ENCODE results near the gene MAGI2.

MAGI2 gene

DNA sequence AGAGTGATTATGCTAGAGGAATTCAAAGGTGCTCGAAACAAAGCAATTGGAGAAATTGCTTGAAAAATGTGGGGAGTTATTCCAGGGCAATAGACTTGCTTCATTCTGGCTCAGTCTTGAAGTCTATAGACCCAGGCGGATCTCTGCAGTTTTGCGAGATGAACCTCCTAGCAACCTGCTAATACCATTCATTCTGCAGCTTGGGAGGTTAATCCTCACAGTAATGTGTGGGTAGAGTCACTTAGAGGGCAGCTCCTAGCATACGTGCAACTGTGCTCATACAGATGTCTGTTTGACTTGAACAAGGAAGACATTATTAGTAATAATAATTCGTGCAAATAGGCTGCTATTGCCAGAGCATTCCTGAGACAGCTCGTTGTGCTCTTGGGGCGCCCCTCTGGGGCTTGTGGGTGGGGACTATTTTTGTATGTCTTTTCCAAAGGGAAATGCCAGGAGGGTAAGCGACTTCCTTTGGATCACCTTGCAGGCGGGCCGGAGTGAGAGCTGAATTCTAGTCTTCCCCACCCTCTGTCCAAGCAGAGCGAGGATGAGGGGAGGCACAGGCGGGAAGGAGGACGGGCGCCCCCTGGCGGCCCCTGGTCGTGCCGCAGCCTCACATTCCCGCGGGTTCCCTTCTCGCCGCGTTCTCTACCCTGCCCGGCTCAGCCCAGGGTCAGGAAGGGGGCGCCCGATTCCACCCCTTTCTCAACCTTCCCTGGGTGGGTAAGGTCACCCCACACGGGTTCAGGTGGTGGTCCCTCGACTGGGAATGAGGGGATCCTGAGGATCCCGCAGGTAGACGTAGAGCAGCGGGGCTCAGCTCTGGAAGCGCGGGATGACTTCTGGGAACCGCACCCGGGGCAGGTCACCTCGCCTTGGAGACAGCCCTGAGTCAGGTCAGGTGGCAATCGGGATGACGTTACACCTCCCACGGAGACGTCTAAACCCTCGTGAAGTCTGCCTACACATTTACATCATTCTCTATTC, 1413.4 kb downstream of the MAGI2 start:
- TF ChIP-seq, protein P1, sequence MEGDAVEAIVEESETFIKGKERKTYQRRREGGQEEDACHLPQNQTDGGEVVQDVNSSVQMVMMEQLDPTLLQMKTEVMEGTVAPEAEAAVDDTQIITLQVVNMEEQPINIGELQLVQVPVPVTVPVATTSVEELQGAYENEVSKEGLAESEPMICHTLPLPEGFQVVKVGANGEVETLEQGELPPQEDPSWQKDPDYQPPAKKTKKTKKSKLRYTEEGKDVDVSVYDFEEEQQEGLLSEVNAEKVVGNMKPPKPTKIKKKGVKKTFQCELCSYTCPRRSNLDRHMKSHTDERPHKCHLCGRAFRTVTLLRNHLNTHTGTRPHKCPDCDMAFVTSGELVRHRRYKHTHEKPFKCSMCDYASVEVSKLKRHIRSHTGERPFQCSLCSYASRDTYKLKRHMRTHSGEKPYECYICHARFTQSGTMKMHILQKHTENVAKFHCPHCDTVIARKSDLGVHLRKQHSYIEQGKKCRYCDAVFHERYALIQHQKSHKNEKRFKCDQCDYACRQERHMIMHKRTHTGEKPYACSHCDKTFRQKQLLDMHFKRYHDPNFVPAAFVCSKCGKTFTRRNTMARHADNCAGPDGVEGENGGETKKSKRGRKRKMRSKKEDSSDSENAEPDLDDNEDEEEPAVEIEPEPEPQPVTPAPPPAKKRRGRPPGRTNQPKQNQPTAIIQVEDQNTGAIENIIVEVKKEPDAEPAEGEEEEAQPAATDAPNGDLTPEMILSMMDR (conservative IDR thresholded peaks at IDR 0.05; ENCODE audit: low read length): peak; percentile 64
- TF ChIP-seq EZH2phosphoT487 (IDR thresholded peaks at IDR 0.05; ENCODE audit: borderline replicate concordance): no peak
- H3K9me2 ChIP-seq (replicated peaks; ENCODE audit: low read depth, low read length): no peaks in the 10 kb centered on the region
- H3K9ac ChIP-seq (ENCODE audit: low read depth, low read length, poor library complexity, severe bottlenecking): no peak overlapping the region
- no peak overlapping the region for H3K4me2 ChIP-seq (ENCODE audit: low read depth, low read length, poor library complexity, severe bottlenecking)
- H3K4me1 ChIP-seq (ENCODE audit: insufficient read depth, low read length, poor library complexity, severe bottlenecking): no peaks in the 10 kb centered on the region
- no peak overlapping the region for H3K4me3 ChIP-seq (ENCODE audit: low read length, poor library complexity, severe bottlenecking)
- no peaks in the 10 kb centered on the region for H3F3A ChIP-seq (ENCODE audit: low read depth)
- H2AFZ ChIP-seq (ENCODE audit: low read length): no peak overlapping the region
- no peaks in the 10 kb centered on the region for H3K36me3 ChIP-seq (ENCODE audit: insufficient read depth, low read length)
- no peaks in the 10 kb centered on the region for H3K79me2 ChIP-seq (ENCODE audit: insufficient read depth, low read length)
- H3K27me3 ChIP-seq (ENCODE audit: insufficient read depth, low read length, poor library complexity, severe bottlenecking): no peaks in the 10 kb centered on the region
- no peaks in the 10 kb centered on the region for H4K20me1 ChIP-seq (ENCODE audit: insufficient read depth, low read length, poor library complexity, severe bottlenecking)
- no peaks in the 10 kb centered on the region for H3K9me3 ChIP-seq (ENCODE audit: insufficient read depth, low read depth, low read length)

DNA sequence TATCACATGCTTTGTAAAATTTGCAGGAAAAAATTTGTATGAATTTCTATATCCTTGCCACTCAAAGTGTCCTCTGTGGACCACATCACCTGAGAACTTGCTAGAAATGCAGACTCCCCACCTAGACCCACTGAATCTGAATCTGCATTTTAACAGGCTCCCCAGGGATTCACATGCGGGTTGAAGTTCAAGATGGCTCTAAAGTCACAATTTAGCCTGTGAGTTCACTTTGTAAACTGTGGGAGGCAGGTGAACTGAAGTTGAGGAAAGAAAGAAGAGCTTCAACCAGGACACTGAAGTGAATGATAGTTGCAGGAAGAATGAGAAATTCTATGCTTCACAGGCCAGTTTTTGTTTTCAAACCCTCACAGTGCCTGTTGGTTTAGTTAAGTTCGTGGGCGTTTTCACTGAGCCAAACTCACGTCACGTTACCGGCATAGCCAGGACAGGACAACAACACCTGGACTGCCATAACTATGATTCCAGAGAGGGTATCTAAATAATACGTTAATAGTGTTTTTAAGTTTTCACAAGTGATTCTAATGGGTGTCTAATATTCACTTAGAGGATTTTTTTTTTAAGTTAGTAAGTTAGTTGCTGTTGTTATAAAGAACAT, 1414.9 kb downstream of the MAGI2 start:
- Histone ChIP-seq H3K36me3 (ENCODE audit: insufficient read depth, low read length) (no peaks in the 10 kb centered on the region), H3K4me3 (ENCODE audit: low read length, poor library complexity, severe bottlenecking) (no peak overlapping the region), H3K9me2 (replicated peaks; ENCODE audit: low read depth, low read length) (no peaks in the 10 kb centered on the region), H3F3A (ENCODE audit: low read depth) (no peaks in the 10 kb centered on the region), H4K20me1 (ENCODE audit: insufficient read depth, low read length, poor library complexity, severe bottlenecking) (no peaks in the 10 kb centered on the region), H3K4me1 (ENCODE audit: insufficient read depth, low read length, poor library complexity, severe bottlenecking) (no peaks in the 10 kb centered on the region), H3K79me2 (ENCODE audit: insufficient read depth, low read length) (no peaks in the 10 kb centered on the region), H3K27me3 (ENCODE audit: insufficient read depth, low read length, poor library complexity, severe bottlenecking) (no peaks in the 10 kb centered on the region), H3K9me3 (ENCODE audit: insufficient read depth, low read depth, low read length) (no peaks in the 10 kb centered on the region), H3K4me2 (ENCODE audit: low read depth, low read length, poor library complexity, severe bottlenecking) (no peak overlapping the region), H2AFZ (ENCODE audit: low read length) (no peak overlapping the region), H3K9ac (ENCODE audit: low read depth, low read length, poor library complexity, severe bottlenecking) (no peak overlapping the region)
- TF ChIP-seq EZH2phosphoT487 (IDR thresholded peaks at IDR 0.05; ENCODE audit: borderline replicate concordance): no peak
- TF ChIP-seq, protein P1 (conservative IDR thresholded peaks at IDR 0.05; ENCODE audit: low read length): no peak

DNA sequence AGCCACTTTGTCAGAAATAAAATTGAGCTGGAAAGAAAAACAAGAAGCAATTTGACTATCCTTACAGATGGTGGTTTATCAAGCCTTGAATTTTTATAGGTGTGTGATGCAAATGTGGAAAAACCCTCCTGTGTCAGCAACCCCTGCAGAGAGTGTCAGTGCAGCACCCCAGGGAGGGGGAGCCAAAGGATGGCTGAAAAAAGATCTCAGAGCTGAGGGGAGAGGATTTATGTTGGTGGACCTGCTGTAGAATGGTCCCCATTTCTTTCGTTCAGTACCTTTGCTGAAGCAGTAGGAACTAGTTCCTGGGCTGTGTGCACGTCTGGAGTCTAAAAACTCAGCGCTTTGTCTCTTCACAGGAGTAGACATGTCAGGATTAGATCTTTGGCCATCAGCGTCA, 1415.9 kb downstream of the MAGI2 start:
- no peak overlapping the region for H3K4me2 ChIP-seq (ENCODE audit: low read depth, low read length, poor library complexity, severe bottlenecking)
- H3K4me1 ChIP-seq (ENCODE audit: insufficient read depth, low read length, poor library complexity, severe bottlenecking): no peaks in the 10 kb centered on the region
- H2AFZ ChIP-seq (ENCODE audit: low read length): no peak overlapping the region
- H3K9me2 ChIP-seq (replicated peaks; ENCODE audit: low read depth, low read length): no peaks in the 10 kb centered on the region
- H3F3A ChIP-seq (ENCODE audit: low read depth): no peaks in the 10 kb centered on the region
- H3K4me3 ChIP-seq (ENCODE audit: low read length, poor library complexity, severe bottlenecking): no peak overlapping the region
- H3K9ac ChIP-seq (ENCODE audit: low read depth, low read length, poor library complexity, severe bottlenecking): no peak overlapping the region
- H3K36me3 ChIP-seq (ENCODE audit: insufficient read depth, low read length): no peaks in the 10 kb centered on the region
- no peaks in the 10 kb centered on the region for H3K9me3 ChIP-seq (ENCODE audit: insufficient read depth, low read depth, low read length)
- H3K79me2 ChIP-seq (ENCODE audit: insufficient read depth, low read length): no peaks in the 10 kb centered on the region
- no peaks in the 10 kb centered on the region for H3K27me3 ChIP-seq (ENCODE audit: insufficient read depth, low read length, poor library complexity, severe bottlenecking)
- no peaks in the 10 kb centered on the region for H4K20me1 ChIP-seq (ENCODE audit: insufficient read depth, low read length, poor library complexity, severe bottlenecking)
- TF ChIP-seq, protein P1 (conservative IDR thresholded peaks at IDR 0.05; ENCODE audit: low read length): no peak
- no peak for TF ChIP-seq EZH2phosphoT487 (IDR thresholded peaks at IDR 0.05; ENCODE audit: borderline replicate concordance)

All from Loucy (cell line).